SK-N-SH treated with all-trans-retinoic acid at 6 μM for 48 hours (cell line): ENCODE results near the gene ADGRG4.

Experiments used
- ESRRG ChIP-seq: fragments of 250-450 bp; sonication (Bioruptor Pico); IDR thresholded peaks from 2 replicates; pipeline ENCODE4 v1.6.1; 2021; ENCODE audit warnings: mild to moderate bottlenecking
- GLIS3 ChIP-seq: fragments of 250-450 bp; sonication (Bioruptor Pico); IDR thresholded peaks from 2 replicates; pipeline ENCODE4 v1.5.0; 2020; ENCODE audit warnings: mild to moderate bottlenecking, moderate library complexity
- ISL1 ChIP-seq: fragments of 250-450 bp; sonication (Bioruptor Pico); IDR thresholded peaks from 2 replicates; pipeline ENCODE4 v2.1.2; 2022; ENCODE audit warnings: mild to moderate bottlenecking, moderate library complexity
- OSR1 ChIP-seq: fragments of 250-450 bp; sonication (Bioruptor Pico); IDR thresholded peaks from 2 replicates; pipeline ENCODE4 v1.8.0; 2022; ENCODE audit warnings: moderate library complexity, mild to moderate bottlenecking, inconsistent platforms
- RARB ChIP-seq: fragments of 250-450 bp; sonication (Bioruptor Pico); IDR thresholded peaks from 2 replicates; pipeline ENCODE4 v1.8.0; 2021; ENCODE audit warnings: mild to moderate bottlenecking, moderate library complexity
- ZC3H10 ChIP-seq: fragments of 250-450 bp; sonication (Bioruptor Pico); IDR thresholded peaks from 2 replicates; pipeline ENCODE4 v1.5.1; 2021; ENCODE audit warnings: mild to moderate bottlenecking, moderate library complexity
- ZNF8 ChIP-seq: fragments of 450-650 bp; formaldehyde crosslinking; IDR thresholded peaks from 2 replicates; pipeline ENCODE4 v1.5.0; 2020; ENCODE audit warnings: mild to moderate bottlenecking, moderate library complexity
- TF ChIP-seq, protein P1 (sequence below): fragments of 250-450 bp; sonication (Bioruptor Pico); IDR thresholded peaks from 2 replicates; pipeline ENCODE4 v1.5.1; 2021; ENCODE audit warnings: mild to moderate bottlenecking, moderate library complexity
- TF ChIP-seq, protein P2 (sequence below): fragments of 250-450 bp; sonication (Bioruptor Pico); IDR thresholded peaks from 2 replicates; pipeline ENCODE4 v1.5.0; 2020; ENCODE audit warnings: mild to moderate bottlenecking, moderate library complexity
- TF ChIP-seq, protein P3 (sequence below): fragments of 250-450 bp; sonication (Bioruptor Pico); IDR thresholded peaks from 2 replicates; pipeline ENCODE4 v1.8.0; 2021; ENCODE audit warnings: low read depth, mild to moderate bottlenecking, moderate library complexity, borderline replicate concordance
- TF ChIP-seq, protein P4 (sequence below): fragments of 250-450 bp; sonication (Bioruptor Pico); IDR thresholded peaks from 2 replicates; pipeline ENCODE4 v1.8.0; 2020; ENCODE audit warnings: mild to moderate bottlenecking, moderate library complexity, borderline replicate concordance
- TF ChIP-seq, protein P5 (sequence below): fragments of 250-450 bp; sonication (Bioruptor Pico); IDR thresholded peaks from 2 replicates; pipeline ENCODE4 v1.5.1; 2020; ENCODE audit warnings: low read depth, mild to moderate bottlenecking, moderate library complexity

DNA sequence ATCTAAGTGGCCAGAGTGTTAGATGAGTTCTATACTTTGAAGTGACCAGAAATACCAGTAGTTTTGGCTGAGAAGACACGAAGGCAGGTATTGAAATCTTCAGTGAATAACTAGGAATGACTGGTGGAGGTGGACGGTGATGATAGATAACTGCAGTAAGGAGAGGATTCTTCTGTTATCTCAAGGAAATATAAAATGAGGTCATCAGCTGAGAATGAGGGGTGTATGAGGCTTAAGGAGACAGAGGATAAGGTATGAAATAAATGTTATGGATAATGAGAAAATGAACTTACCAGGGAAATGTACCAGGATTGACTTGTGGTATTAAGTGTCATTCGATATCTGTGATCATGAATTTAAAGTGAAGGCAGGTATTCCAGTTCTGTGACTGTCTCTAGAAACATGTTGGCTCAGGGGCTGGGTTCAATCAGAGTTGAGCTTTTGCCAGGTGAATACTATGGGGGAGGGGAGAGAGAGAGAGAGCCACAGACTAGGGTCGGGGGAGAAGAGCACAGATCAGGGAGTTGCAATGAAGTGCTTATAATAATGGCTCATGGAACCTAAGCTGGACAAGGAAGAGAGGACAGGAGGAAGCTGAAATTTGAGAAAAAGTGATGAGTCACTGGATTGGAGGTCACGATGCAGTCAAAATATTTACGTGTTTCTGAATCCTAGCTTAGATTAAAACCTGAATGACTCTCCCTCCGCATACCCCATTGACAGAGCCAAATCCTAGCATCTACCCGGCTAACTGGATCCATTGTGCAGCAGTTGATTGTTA lies 149.5 kb downstream of the ADGRG4 start:
- TF ChIP-seq GLIS3 (CRISPR knock-in tag) (no peak), RARB (CRISPR knock-in tag) (no peak), OSR1 (CRISPR knock-in tag) (no peak), ZC3H10 (CRISPR knock-in tag) (no peak), ISL1 (no peak), ZNF8 (CRISPR knock-in tag) (no peak), ESRRG (no peak)
- TF ChIP-seq, protein P1, sequence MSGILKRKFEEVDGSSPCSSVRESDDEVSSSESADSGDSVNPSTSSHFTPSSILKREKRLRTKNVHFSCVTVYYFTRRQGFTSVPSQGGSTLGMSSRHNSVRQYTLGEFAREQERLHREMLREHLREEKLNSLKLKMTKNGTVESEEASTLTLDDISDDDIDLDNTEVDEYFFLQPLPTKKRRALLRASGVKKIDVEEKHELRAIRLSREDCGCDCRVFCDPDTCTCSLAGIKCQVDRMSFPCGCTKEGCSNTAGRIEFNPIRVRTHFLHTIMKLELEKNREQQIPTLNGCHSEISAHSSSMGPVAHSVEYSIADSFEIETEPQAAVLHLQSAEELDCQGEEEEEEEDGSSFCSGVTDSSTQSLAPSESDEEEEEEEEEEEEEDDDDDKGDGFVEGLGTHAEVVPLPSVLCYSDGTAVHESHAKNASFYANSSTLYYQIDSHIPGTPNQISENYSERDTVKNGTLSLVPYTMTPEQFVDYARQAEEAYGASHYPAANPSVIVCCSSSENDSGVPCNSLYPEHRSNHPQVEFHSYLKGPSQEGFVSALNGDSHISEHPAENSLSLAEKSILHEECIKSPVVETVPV (CRISPR knock-in tag) = no peak
- TF ChIP-seq, protein P2, sequence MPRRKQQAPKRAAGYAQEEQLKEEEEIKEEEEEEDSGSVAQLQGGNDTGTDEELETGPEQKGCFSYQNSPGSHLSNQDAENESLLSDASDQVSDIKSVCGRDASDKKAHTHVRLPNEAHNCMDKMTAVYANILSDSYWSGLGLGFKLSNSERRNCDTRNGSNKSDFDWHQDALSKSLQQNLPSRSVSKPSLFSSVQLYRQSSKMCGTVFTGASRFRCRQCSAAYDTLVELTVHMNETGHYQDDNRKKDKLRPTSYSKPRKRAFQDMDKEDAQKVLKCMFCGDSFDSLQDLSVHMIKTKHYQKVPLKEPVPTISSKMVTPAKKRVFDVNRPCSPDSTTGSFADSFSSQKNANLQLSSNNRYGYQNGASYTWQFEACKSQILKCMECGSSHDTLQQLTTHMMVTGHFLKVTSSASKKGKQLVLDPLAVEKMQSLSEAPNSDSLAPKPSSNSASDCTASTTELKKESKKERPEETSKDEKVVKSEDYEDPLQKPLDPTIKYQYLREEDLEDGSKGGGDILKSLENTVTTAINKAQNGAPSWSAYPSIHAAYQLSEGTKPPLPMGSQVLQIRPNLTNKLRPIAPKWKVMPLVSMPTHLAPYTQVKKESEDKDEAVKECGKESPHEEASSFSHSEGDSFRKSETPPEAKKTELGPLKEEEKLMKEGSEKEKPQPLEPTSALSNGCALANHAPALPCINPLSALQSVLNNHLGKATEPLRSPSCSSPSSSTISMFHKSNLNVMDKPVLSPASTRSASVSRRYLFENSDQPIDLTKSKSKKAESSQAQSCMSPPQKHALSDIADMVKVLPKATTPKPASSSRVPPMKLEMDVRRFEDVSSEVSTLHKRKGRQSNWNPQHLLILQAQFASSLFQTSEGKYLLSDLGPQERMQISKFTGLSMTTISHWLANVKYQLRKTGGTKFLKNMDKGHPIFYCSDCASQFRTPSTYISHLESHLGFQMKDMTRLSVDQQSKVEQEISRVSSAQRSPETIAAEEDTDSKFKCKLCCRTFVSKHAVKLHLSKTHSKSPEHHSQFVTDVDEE (CRISPR knock-in tag) = no peak
- TF ChIP-seq, protein P3, sequence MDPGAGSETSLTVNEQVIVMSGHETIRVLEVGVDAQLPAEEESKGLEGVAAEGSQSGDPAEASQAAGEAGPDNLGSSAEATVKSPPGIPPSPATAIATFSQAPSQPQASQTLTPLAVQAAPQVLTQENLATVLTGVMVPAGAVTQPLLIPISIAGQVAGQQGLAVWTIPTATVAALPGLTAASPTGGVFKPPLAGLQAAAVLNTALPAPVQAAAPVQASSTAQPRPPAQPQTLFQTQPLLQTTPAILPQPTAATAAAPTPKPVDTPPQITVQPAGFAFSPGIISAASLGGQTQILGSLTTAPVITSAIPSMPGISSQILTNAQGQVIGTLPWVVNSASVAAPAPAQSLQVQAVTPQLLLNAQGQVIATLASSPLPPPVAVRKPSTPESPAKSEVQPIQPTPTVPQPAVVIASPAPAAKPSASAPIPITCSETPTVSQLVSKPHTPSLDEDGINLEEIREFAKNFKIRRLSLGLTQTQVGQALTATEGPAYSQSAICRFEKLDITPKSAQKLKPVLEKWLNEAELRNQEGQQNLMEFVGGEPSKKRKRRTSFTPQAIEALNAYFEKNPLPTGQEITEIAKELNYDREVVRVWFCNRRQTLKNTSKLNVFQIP (CRISPR knock-in tag) = no peak
- TF ChIP-seq, protein P4, sequence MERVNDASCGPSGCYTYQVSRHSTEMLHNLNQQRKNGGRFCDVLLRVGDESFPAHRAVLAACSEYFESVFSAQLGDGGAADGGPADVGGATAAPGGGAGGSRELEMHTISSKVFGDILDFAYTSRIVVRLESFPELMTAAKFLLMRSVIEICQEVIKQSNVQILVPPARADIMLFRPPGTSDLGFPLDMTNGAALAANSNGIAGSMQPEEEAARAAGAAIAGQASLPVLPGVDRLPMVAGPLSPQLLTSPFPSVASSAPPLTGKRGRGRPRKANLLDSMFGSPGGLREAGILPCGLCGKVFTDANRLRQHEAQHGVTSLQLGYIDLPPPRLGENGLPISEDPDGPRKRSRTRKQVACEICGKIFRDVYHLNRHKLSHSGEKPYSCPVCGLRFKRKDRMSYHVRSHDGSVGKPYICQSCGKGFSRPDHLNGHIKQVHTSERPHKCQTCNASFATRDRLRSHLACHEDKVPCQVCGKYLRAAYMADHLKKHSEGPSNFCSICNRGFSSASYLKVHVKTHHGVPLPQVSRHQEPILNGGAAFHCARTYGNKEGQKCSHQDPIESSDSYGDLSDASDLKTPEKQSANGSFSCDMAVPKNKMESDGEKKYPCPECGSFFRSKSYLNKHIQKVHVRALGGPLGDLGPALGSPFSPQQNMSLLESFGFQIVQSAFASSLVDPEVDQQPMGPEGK (CRISPR knock-in tag) = no peak
- TF ChIP-seq, protein P5, sequence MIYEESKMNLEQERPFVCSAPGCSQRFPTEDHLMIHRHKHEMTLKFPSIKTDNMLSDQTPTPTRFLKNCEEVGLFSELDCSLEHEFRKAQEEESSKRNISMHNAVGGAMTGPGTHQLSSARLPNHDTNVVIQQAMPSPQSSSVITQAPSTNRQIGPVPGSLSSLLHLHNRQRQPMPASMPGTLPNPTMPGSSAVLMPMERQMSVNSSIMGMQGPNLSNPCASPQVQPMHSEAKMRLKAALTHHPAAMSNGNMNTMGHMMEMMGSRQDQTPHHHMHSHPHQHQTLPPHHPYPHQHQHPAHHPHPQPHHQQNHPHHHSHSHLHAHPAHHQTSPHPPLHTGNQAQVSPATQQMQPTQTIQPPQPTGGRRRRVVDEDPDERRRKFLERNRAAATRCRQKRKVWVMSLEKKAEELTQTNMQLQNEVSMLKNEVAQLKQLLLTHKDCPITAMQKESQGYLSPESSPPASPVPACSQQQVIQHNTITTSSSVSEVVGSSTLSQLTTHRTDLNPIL (CRISPR knock-in tag) = no peak
